GM21367 (cell line): Measurements from ENCODE around the gene NUDCD2.
"Not testable (repeated sequence)": the region's sequence is repeated elsewhere in the genome, so short reads cannot be mapped to it uniquely, and the experiment has no call there.

ENCODE experiments used
- ATAC-seq: cut with Tn5 transposase; IDR thresholded peaks from one replicate; pipeline ENCODE4 v1.9.1; 2021; ENCODE audit not compliant: unreplicated experiment

Gene NUDCD2

DNA sequence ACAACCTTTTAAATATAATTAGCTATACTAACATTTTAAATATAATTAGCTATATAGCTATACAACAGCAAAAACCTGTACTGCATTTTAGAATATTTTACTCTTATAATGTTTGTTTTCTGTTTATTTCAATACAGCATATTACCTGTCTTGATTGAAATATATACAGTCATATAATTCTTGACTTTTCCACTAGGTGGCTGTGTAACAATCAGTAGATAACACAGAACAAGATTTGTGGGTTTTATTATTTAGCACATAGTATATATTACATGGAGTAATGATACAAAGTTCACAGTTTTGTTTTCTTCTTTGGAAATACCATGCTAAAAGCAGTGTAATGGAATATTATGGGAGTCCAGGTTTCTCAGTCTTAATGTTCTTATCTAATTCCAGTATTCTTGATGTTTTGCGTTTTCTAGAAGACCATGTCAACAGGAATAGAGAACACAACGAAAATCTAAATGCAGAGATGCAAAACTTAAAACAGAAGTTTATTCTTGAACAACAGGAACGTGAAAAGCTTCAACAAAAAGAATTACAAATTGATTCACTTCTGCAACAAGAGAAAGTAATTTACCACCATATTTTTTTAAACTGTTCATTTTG, 13.8 kb upstream of the NUDCD2 start:
- ATAC-seq, result peak; percentile 83

- ATAC-seq, result no peak
Measured at GRCh38 chr5:163467682-163468081, 7.8 kb upstream of the NUDCD2 start.

DNA sequence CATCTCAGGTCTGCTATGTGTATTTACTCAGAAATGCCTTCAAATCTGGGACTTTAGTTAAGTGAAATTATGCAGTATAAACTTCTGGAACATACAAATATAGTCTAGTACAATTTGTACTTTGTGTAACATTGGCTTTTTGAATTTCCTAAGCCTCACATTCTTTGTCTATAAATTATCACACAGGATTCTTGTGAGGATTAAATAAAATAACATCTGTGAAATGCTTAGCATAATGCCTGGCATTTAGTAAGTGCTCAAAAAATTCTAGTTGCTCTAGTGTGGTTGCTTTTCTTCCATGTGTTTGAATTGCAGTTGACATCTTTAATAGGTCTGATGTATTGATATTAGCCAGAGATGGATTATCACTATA, 3.1 kb upstream of the NUDCD2 start:
- ATAC-seq, result no peak

DNA sequence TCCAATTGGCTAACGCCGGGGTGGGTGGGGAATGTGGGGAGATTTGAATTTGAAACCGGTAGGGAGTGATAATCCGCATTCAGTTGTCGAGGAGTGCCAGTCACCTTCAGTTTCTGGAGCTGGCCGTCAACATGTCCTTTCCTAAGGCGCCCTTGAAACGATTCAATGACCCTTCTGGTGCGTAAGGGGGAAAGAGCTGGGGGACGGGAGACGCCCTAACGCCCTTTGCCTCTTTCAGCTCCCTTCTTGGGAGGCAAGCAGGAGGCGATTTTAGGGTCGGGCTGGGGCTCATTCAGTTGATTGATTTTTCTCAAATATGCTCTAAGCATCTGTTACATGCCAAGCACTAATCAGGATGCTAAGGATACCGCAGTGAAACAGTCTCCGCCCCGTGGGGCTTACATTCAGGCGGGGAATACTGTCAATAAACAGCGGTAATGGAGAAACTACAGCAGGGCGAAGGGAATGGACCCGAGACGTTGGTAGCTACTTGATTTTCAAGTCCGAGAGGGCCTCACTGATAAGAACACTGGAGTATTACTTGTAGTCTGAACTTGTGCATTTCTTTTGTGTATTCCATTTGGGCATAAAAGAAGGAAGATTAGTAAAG, 765 bp upstream of the NUDCD2 start, which contains the start of gene HMMR:
TSS of gene HMMR (plus strand) at position 71 of the 610 bp plus-strand sequence. CDS start at position 132, 61 bp downstream.
- no peak for ATAC-seq

GRCh38 chr5:163459462-163459818, 462 bp downstream of the NUDCD2 start:
- peak; percentile 1 for ATAC-seq

GRCh38 chr5:163458778-163459385, 1.0 kb downstream of the NUDCD2 start:
- ATAC-seq, result no peak

GRCh38 chr5:163456840-163457239, 3.1 kb downstream of the NUDCD2 start:
- ATAC-seq, result no peak

GRCh38 chr5:163456029-163456589, 3.8 kb downstream of the NUDCD2 start:
- no peak for ATAC-seq

GRCh38 chr5:163455406-163455805, 4.5 kb downstream of the NUDCD2 start:
- not testable (repeated sequence) for ATAC-seq

GRCh38 chr5:163453705-163454104, 6.2 kb downstream of the NUDCD2 start:
- ATAC-seq, result no peak

- ATAC-seq, result no peak
Measured at GRCh38 chr5:163451489-163451888, 8.4 kb downstream of the NUDCD2 start.

GRCh38 chr5:163448491-163448890, 11.4 kb downstream of the NUDCD2 start:
- ATAC-seq, result no peak

DNA sequence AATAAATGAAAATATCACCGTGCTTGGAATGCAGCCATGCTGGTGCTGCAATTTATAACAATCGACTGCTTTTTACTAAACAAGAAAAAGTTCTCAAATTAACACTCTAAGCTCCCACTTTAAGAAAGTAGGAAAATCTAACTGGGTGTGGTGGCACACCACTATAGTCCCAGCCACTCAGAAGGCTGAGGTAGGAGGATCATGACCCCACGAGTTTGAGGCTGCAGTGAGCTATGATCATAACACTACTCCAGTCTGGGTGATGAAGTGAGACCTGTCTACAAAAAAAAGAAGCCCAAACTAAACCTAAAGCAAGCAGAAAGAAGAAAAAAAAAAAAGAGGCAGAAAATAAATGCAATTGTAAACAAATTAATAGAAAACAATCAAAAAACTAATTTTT, 12.0 kb downstream of the NUDCD2 start:
- ATAC-seq, result no peak

DNA sequence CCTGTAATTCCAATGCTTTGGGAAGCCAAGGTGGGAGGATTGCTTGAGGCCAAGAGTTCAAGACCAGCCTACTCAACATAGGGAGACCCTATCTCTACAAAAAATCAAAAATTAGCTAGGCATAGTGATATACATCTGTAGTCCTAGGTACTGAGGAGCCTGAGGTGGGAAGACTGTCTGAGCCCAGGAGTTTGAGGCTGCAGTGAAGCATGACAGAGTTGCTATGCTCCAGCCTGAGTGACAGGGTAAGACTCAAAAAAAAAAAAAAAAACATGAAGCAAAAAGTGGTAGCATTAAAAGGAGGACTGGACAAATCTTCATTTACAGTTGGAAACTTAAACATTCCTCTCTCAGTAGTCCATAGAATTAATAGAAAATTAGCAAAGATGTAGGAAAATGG, 12.7 kb downstream of the NUDCD2 start:
- no peak for ATAC-seq

- ATAC-seq, result no peak
Measured at GRCh38 chr5:163445345-163445744, 14.6 kb downstream of the NUDCD2 start.

- no peak for ATAC-seq
Measured at GRCh38 chr5:163444526-163444925, 15.4 kb downstream of the NUDCD2 start.

GRCh38 chr5:163440954-163441353, 18.9 kb downstream of the NUDCD2 start:
- no peak for ATAC-seq

GRCh38 chr5:163439092-163439425, 20.8 kb downstream of the NUDCD2 start:
- no peak for ATAC-seq

- ATAC-seq, result peak; percentile 97
Measured at GRCh38 chr5:163437309-163438182, 22.4 kb downstream of the NUDCD2 start, which contains the start of gene CCNG1. TSS of gene CCNG1 (plus strand) at chr5:163437595. CDS start at chr5:163439257, 1,662 bp downstream.

DNA sequence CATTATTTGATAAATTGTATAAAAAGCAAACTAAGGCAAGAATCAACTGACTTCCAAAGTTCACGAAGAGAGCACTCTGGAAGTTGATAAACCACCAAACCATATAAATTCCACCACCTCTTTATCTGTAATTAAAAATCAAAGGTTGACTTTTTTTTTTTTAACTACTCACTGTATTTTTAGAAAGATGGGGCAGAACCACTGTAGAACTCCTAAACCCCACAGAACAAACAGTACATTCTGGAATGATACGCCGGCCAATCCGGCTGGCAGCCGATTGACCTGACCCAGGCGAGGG, 22.9 kb downstream of the NUDCD2 start:
- no peak for ATAC-seq

- ATAC-seq, result no peak
Measured at GRCh38 chr5:163436515-163436914, 23.4 kb downstream of the NUDCD2 start.
